K562 (cell line): ENCODE data around the gene ROR2. TPM values are rescaled to one million over a fixed set of nuclear protein-coding genes. Genes with fewer than 3 reads are reported as not detected.
A peak's percentile ranks its signal among the peaks of the same experiment; 100 is the strongest.

Experiments used
- ATAC-seq: fragments of 200-7000 bp; cut with Tn5 transposase; 3 replicates; pipeline ENCODE4 v1.9.1; 2020; ENCODE audit warnings: moderate library complexity
- BruUV-seq: library from RNA; stranded (reverse); fragments of 400-500 nt; replicated peaks from 2 replicates; lab custom pipeline; 2021; lab: Mats Ljungman, UMichigan
- CTCF ChIA-PET: fragments of 300-600 bp; formaldehyde crosslinking; extraction: SDS; loops from one replicate; lab custom pipeline; 2021; ENCODE audit warnings: low intra/inter-chr PET ratio; lab: Yijun Ruan, JAX
- POLR2A ChIA-PET: fragments of 300-600, 350-650 bp; sonication (Branson Sonifier 250); formaldehyde crosslinking; extraction: SDS; loops from one replicate; lab custom pipeline; 2021; ENCODE audit warnings: antibody characterized with exemption, inconsistent platforms; lab: Yijun Ruan, JAX
- DNase-seq, 4 experiments: peaks; one replicate each; pipeline versions ENCODE4 v3.0.0 to v3.0.0-alpha.2; 2011 to 2018; ENCODE audit warnings: low spot score in 3 of 4, mixed read lengths in 3 of 4; ENCODE audit errors: extremely low read depth in 1 of 4
- FAIRE-seq: peaks from 2 replicates; lab custom pipeline; 2011; peaks lifted over from hg19 to GRCh38; lab: Jason Lieb, UNC
- H2AFZ ChIP-seq: 2 replicates; pipeline ENCODE4 v1.6.0; 2011; ENCODE audit warnings: low read depth, low read length, control low read depth, inconsistent platforms
- H3K27ac ChIP-seq: fragments of 200-600 bp; 3 replicates; pipeline ENCODE4 v1.8.0; 2011; ENCODE audit warnings: low read depth, mild to moderate bottlenecking, control low read depth, inconsistent platforms, low read length, moderate library complexity, mixed read lengths; ENCODE audit errors: extremely low read depth
- H3K27me3 ChIP-seq, 2 experiments: fragments of 300-600 bp in 1 of 2; 2 replicates in 1 of 2; 3 replicates in 1 of 2; pipeline versions ENCODE4 v1.6.0 to v1.8.0; 2011; ENCODE audit warnings: inconsistent platforms in 2 of 2, low read length in 2 of 2, mild to moderate bottlenecking in 1 of 2, mixed read lengths in 1 of 2, moderate library complexity in 1 of 2; ENCODE audit not compliant: control insufficient read depth in 2 of 2, insufficient read depth in 2 of 2
- H3K36me3 ChIP-seq: fragments of 300-600 bp; 3 replicates; pipeline ENCODE4 v1.8.0; 2011; ENCODE audit warnings: mild to moderate bottlenecking, low read length, inconsistent platforms; ENCODE audit not compliant: control insufficient read depth, insufficient read depth
- H3K4me1 ChIP-seq, 2 experiments: fragments of 200-600 bp in 1 of 2; replicated peaks in 1 of 2; 2 replicates in 1 of 2; 3 replicates in 1 of 2; pipeline versions ENCODE4 v1.5.1 to v1.8.0; 2011; ENCODE audit warnings: inconsistent platforms in 2 of 2, low read length in 2 of 2, mild to moderate bottlenecking in 1 of 2, mixed read lengths in 1 of 2, moderate library complexity in 1 of 2; ENCODE audit not compliant: control insufficient read depth in 2 of 2, insufficient read depth in 2 of 2
- H3K4me2 ChIP-seq: 2 replicates; pipeline ENCODE4 v1.6.1; 2011; ENCODE audit warnings: low read length, control low read depth, inconsistent platforms, mixed read lengths; ENCODE audit not compliant: insufficient read depth
- H3K4me3 ChIP-seq: fragments of 200-600 bp; sonication (generic), shearing (Covaris generic); 2 replicates; pipeline ENCODE4 v1.5.1; 2016; ENCODE audit warnings: control low read depth, inconsistent platforms
- H3K79me2 ChIP-seq: fragments of 200-600 bp; 3 replicates; pipeline ENCODE4 v1.8.0; 2011; ENCODE audit warnings: low read length, inconsistent platforms; ENCODE audit not compliant: control insufficient read depth, insufficient read depth
- H3K9ac ChIP-seq, 2 experiments: 2 replicates each; pipeline versions ENCODE4 v1.6.0 to v1.6.1; 2011; ENCODE audit warnings: low read depth in 2 of 2, low read length in 2 of 2, control low read depth in 1 of 2, inconsistent platforms in 1 of 2, mild to moderate bottlenecking in 1 of 2, mixed read lengths in 1 of 2; ENCODE audit not compliant: insufficient read depth in 1 of 2
- H3K9me1 ChIP-seq: one replicate; pipeline ENCODE4 v1.6.0; 2011; ENCODE audit warnings: inconsistent platforms, mild to moderate bottlenecking, low read length, moderate library complexity; ENCODE audit not compliant: control insufficient read depth, insufficient read depth
- H3K9me3 ChIP-seq: replicated peaks from 2 replicates; pipeline ENCODE4 v1.5.1; 2011; ENCODE audit warnings: low read depth, low read length, inconsistent platforms; ENCODE audit not compliant: control insufficient read depth, insufficient read depth
- H4K20me1 ChIP-seq: replicated peaks from 2 replicates; pipeline ENCODE4 v1.6.1; 2011; ENCODE audit warnings: low read length, inconsistent platforms, mixed read lengths; ENCODE audit not compliant: control insufficient read depth, insufficient read depth
- BHLHE40 ChIP-seq: IDR thresholded peaks from 2 replicates; pipeline ENCODE4 v1.6.1; 2011; ENCODE audit warnings: low read length, improper control_type of control experiment
- CBX3 ChIP-seq, 2 experiments: IDR thresholded peaks; 1 replicate in 1 of 2; 2 replicates in 1 of 2; pipeline ENCODE4 v1.6.1; 2012; ENCODE audit warnings: inconsistent platforms in 2 of 2, low read length in 2 of 2, borderline replicate concordance in 1 of 2, control low read depth in 1 of 2
- CC2D1A ChIP-seq: fragments of 450-650 bp; IDR thresholded peaks from 2 replicates; pipeline ENCODE4 v1.6.1; 2017; ENCODE audit warnings: mild to moderate bottlenecking
- CCNT2 ChIP-seq: IDR thresholded peaks from 2 replicates; pipeline ENCODE4 v1.6.1; 2011; ENCODE audit warnings: borderline replicate concordance, low read depth, mild to moderate bottlenecking, moderate library complexity, mixed read lengths, low read length; ENCODE audit not compliant: insufficient read length; ENCODE audit errors: extremely low read depth
- CSDE1 ChIP-seq, 2 experiments: fragments of 450-650 bp; IDR thresholded peaks; 2 replicates each; pipeline ENCODE4 v1.6.1; 2016; ENCODE audit warnings: mild to moderate bottlenecking in 1 of 2
- DPF2 ChIP-seq: fragments of 450-650 bp; IDR thresholded peaks from 2 replicates; pipeline ENCODE4 v1.6.1; 2016
- FOS ChIP-seq: IDR thresholded peaks from 3 replicates; pipeline ENCODE4 v1.6.1; 2011; ENCODE audit not compliant: insufficient read length; ENCODE audit errors: extremely low read depth
- GTF2E2 ChIP-seq: fragments of 200-800 bp; sonication (Bioruptor generic); IDR thresholded peaks from 2 replicates; pipeline ENCODE4 v1.6.1; 2016; ENCODE audit warnings: missing genetic modification characterization, missing compliant biosample characterization
- KAT8 ChIP-seq: fragments of 450-650 bp; IDR thresholded peaks from 2 replicates; pipeline ENCODE4 v1.6.1; 2016; ENCODE audit warnings: low read depth, mild to moderate bottlenecking
- L3MBTL2 ChIP-seq: fragments of 450-650 bp; IDR thresholded peaks from 2 replicates; pipeline ENCODE4 v1.6.1; 2016; ENCODE audit warnings: mild to moderate bottlenecking, moderate library complexity
- MED1 ChIP-seq: sonication (generic); formaldehyde crosslinking; IDR thresholded peaks from 2 replicates; pipeline ENCODE4 v1.8.1; 2023; ENCODE audit warnings: missing genetic modification reagents, borderline replicate concordance
- NFIC ChIP-seq: fragments of 450-650 bp; IDR thresholded peaks from 2 replicates; pipeline ENCODE4 v1.6.1; 2017; ENCODE audit warnings: mild to moderate bottlenecking, inconsistent platforms
- POLR3G ChIP-seq: IDR thresholded peaks from 2 replicates; pipeline ENCODE4 v1.6.1; 2011; ENCODE audit not compliant: insufficient read length, insufficient replicate concordance; ENCODE audit errors: extremely low read depth
- RBM34 ChIP-seq: fragments of 200-400 bp; formaldehyde crosslinking; IDR thresholded peaks from 2 replicates; pipeline ENCODE4 v1.6.1; 2018; ENCODE audit warnings: low read length, borderline replicate concordance; ENCODE audit not compliant: insufficient read depth
- TCF3 ChIP-seq: sonication (generic); formaldehyde crosslinking; IDR thresholded peaks from 2 replicates; pipeline ENCODE4 v1.4.0; 2020; ENCODE audit warnings: mild to moderate bottlenecking, missing genetic modification reagents
- TOE1 ChIP-seq, 2 experiments: fragments of 450-650 bp in 1 of 2; sonication (generic) in 1 of 2; formaldehyde crosslinking in 1 of 2; IDR thresholded peaks; 2 replicates each; pipeline versions ENCODE4 v1.7.1 to v1.8.0; 2016 to 2022; ENCODE audit warnings: borderline replicate concordance in 2 of 2, mild to moderate bottlenecking in 2 of 2, antibody characterized with exemption in 1 of 2, inconsistent platforms in 1 of 2, low read depth in 1 of 2, missing genetic modification reagents in 1 of 2, moderate library complexity in 1 of 2
- WGBS: fragments of 100-300 bp; shearing (Covaris generic); methylation state at CpG from one replicate; pipeline ENCODE4 v1.1.6; 2016; ENCODE audit warnings: low coverage, mixed read lengths; ENCODE audit not compliant: insufficient coverage; ENCODE audit errors: missing lambda C conversion rate; 5-methylcytosine and 5-hydroxymethylcytosine counted together
- in situ Hi-C: fragments of 300-500 bp; cut with MboI; formaldehyde crosslinking; loops from 4 replicates; pipeline ENCODE4 v1.15.0; 2018; ENCODE audit warnings: inconsistent platforms, mixed read lengths
- intact Hi-C: fragments of 100-400 bp; cut with micrococcal nuclease; formaldehyde crosslinking; loops from 2 replicates; pipeline ENCODE4 v1.14.2; 2022
- polyA plus RNA-seq, 8 experiments: library from polyadenylated mRNA; depleted of rRNA in 4 of 8; stranded (reverse) in 5 of 8; unstranded in 3 of 8; fragments of >200 nt; fragmentation: Nextera tagmentation in 2 of 8; fragmentation: Illumina TruSeq in 1 of 8; extraction: Ambion mirVana in 2 of 8; extraction: Trizol in 1 of 8; gene quantifications; 2 replicates each; pipeline versions ENCODE4 v1.2.1 to v1.2.3, GENCODE V29; 2011 to 2014; ENCODE audit warnings: inconsistent platforms in 1 of 8, missing spikeins in 1 of 8
- total RNA-seq, 7 experiments: library from RNA; depleted of rRNA in 6 of 7; stranded (reverse); fragments of >200 nt in 6 of 7; fragmentation: Illumina TruSeq in 2 of 7; extraction: Trizol in 2 of 7; gene quantifications; 2 replicates each; pipeline versions ENCODE4 v1.2.1 to v1.2.3, GENCODE V29; 2011 to 2021; ENCODE audit warnings: low replicate concordance in 1 of 7
- TF ChIP-seq, protein P1 (sequence below): fragments of 450-650 bp; formaldehyde crosslinking; IDR thresholded peaks from 2 replicates; pipeline ENCODE4 v1.4.0; 2020; ENCODE audit warnings: mild to moderate bottlenecking, moderate library complexity
- TF ChIP-seq, protein P2 (sequence below), 2 experiments: IDR thresholded peaks in 1 of 2; conservative IDR thresholded peaks in 1 of 2; 2 replicates each; pipeline ENCODE4 v1.6.1; 2016; ENCODE audit warnings: low read depth in 2 of 2, mild to moderate bottlenecking in 1 of 2, missing compliant biosample characterization in 1 of 2, missing genetic modification characterization in 1 of 2, moderate library complexity in 1 of 2

The ROR2 gene
- total and polyA plus RNA-seq, 9 of the 15 experiments (the other 6 are each of a cell fraction or from before 2014, with no cell fraction given) = 5.6 to 33.8 (median 15.3) TPM

DNA sequence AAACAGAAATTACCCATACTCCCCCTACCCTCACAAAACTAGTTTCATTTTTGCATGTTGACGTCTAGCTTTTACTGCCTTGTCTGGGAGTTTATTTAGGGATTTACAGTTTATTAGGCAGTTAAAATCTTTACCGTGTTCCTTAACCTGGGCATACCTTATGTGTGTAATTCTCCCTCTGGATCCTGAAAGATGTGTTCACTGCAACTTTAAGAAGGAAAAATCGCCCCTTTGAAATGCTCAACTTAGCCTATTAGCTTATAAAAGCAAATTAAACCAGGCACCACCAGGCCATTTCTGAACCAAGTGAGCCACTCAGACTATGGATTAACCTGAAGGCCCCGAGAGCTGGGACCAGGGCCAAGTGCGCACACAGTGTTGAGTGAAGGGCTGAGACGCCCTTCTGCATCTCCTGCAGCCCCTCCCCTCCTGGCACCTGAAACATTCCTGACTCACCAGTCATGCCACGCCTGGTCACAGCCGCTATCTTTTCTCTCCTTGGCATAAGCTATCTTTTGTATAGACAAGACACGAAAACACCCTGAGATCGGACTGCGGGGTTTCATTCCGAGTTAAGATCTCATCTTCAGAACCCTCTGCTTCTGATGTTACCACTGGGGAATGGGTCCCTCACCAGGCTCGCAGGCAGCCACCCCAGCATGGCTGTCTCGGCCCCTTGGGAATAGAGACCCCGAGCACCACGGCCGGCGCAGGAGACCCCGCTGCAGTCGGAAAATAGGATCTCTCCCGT, 111.9 kb downstream of the ROR2 start:
- Histone ChIP-seq H3K79me2 (peaks cover 55% of the 10 kb centered on the region), H3K27me3 (no peaks in the 10 kb centered on the region), H3K9ac (peak overlapping the region in 1 of 2 experiments; percentile 69; a peak in 1 of 4 replicates), H3K36me3 (0 out of 3 replicates have a peak, but pooled peaks cover 3% of the 10 kb centered on the region), H3K4me1 (peaks cover 8 to 24% of the 10 kb centered on the region in 2 experiments; a peak in 4 of 5 replicates), H3K9me3 (no peaks in the 10 kb centered on the region), H2AFZ (no peak overlapping the region), H4K20me1 (peaks cover 29% of the 10 kb centered on the region), H3K9me1 (peaks cover 9% of the 10 kb centered on the region), H3K27ac (no peak overlapping the region), H3K4me3 (no peak overlapping the region), H3K4me2 (no peak overlapping the region)
- WGBS = 63% methylated on average over 20 of the region's 21 CpGs
- FAIRE-seq (peak; percentile 88), DNase-seq (peak in 3 of 4 experiments; percentile 39 to 47 (median 44)), ATAC-seq (peak; percentile 74)
- intact Hi-C loops (no loop called here), in situ Hi-C loops (no loop called here)
- CTCF ChIA-PET = no interaction called here
- no TSS peak for BruUV-seq
- POLR2A ChIA-PET = interaction anchor here (0.6 kb wide), 2 partner anchors 51 to 59 kb away, joined by 3 read pairs; no protein-coding TSS in a partner anchor
- TF ChIP-seq BHLHE40 (peak; percentile 62), CBX3 (IDR thresholded peaks at IDR 0.05; ENCODE audit: borderline replicate concordance in 1 of 2, low read length in 2 of 2) (no peak), L3MBTL2 (no peak), TOE1 (IDR thresholded peaks at IDR 0.05; ENCODE audit: borderline replicate concordance) (no peak), TOE1 (CRISPR knock-in tag; IDR thresholded peaks at IDR 0.05; ENCODE audit: borderline replicate concordance, low read depth) (no peak), MED1 (CRISPR knock-in tag) (no peak), CC2D1A (no peak), FOS (no peak), DPF2 (0 out of 2 replicates have a peak, but pooled peaks have one; percentile 18), CSDE1 (IDR thresholded peaks at IDR 0.05) (no peak), TCF3 (no peak), GTF2E2 (tag) (no peak), RBM34 (no peak), POLR3G (no peak), KAT8 (no peak), NFIC (peak; percentile 77), CCNT2 (no peak)
- TF ChIP-seq, protein P1, sequence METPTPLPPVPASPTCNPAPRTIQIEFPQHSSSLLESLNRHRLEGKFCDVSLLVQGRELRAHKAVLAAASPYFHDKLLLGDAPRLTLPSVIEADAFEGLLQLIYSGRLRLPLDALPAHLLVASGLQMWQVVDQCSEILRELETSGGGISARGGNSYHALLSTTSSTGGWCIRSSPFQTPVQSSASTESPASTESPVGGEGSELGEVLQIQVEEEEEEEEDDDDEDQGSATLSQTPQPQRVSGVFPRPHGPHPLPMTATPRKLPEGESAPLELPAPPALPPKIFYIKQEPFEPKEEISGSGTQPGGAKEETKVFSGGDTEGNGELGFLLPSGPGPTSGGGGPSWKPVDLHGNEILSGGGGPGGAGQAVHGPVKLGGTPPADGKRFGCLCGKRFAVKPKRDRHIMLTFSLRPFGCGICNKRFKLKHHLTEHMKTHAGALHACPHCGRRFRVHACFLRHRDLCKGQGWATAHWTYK (CRISPR knock-in tag) = no peak
- TF ChIP-seq, protein P2, sequence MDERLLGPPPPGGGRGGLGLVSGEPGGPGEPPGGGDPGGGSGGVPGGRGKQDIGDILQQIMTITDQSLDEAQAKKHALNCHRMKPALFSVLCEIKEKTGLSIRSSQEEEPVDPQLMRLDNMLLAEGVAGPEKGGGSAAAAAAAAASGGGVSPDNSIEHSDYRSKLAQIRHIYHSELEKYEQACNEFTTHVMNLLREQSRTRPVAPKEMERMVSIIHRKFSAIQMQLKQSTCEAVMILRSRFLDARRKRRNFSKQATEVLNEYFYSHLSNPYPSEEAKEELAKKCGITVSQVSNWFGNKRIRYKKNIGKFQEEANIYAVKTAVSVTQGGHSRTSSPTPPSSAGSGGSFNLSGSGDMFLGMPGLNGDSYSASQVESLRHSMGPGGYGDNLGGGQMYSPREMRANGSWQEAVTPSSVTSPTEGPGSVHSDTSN (CRISPR knock-in tag; IDR thresholded peaks at IDR 0.05; ENCODE audit: low read depth) = no peak
- TF ChIP-seq, protein P2 (tag; conservative IDR thresholded peaks at IDR 0.05; ENCODE audit: low read depth) = peak; percentile 48
